22Rv1 (cell line): Measurements from ENCODE around the gene XIRP1.

ENCODE experiments used
- ZFX ChIP-seq: fragments of 450-650 bp; IDR thresholded peaks from 2 replicates; pipeline ENCODE4 v1.6.1; 2017; ENCODE audit warnings: antibody characterized with exemption, borderline replicate concordance
- TF ChIP-seq, protein P1 (sequence below): fragments of 450-650 bp; IDR thresholded peaks from 2 replicates; pipeline ENCODE4 v1.5.1; 2017; ENCODE audit warnings: mild to moderate bottlenecking

DNA sequence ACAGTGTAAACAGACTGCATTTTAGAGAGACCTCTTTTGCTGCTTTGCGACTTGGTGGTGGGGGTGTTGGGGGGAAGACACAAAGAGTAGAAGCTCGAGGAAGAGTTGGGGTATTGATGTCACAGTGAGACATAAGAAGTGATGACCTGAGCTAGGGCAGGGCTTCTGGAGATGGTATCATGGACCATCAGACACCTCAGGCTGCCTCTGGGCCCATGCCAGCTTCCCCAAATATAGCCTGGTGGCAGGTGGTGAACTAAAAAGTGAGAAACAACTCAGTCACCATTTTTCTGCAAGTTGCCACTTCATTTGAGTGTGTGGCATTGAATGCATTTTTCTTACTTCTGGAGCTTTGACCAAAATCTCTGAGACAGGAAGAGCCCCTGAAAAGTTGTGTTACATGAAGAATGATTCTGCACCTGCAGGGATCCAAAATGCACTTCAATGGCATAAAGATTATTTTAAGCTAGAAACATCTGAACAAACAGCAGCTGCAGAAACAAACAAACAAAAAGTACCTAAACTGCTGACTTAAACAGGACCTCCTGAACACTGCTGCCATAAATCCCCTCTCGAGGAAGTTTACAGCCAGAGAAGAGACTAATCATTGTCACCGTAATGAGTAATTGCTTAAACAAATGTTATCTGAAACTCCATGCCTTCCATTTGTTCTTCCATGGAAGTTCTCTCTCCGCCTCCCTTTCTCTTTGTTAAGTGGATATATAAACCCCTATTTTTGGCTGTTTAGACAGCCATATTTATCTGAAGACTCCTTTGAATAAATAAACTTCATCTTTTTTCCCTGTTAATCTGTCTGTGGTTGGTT, 15.2 kb upstream of the XIRP1 start:
- TF ChIP-seq, protein P1, sequence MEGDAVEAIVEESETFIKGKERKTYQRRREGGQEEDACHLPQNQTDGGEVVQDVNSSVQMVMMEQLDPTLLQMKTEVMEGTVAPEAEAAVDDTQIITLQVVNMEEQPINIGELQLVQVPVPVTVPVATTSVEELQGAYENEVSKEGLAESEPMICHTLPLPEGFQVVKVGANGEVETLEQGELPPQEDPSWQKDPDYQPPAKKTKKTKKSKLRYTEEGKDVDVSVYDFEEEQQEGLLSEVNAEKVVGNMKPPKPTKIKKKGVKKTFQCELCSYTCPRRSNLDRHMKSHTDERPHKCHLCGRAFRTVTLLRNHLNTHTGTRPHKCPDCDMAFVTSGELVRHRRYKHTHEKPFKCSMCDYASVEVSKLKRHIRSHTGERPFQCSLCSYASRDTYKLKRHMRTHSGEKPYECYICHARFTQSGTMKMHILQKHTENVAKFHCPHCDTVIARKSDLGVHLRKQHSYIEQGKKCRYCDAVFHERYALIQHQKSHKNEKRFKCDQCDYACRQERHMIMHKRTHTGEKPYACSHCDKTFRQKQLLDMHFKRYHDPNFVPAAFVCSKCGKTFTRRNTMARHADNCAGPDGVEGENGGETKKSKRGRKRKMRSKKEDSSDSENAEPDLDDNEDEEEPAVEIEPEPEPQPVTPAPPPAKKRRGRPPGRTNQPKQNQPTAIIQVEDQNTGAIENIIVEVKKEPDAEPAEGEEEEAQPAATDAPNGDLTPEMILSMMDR: no peak
- TF ChIP-seq ZFX: no peak
